ENCODE measurements around the gene ROR1.
A peak's percentile ranks its signal among the peaks of the same experiment; 100 is the strongest.

ROR1 gene

GRCh38 chr1:63857478-63857877 is 83.7 kb downstream of the ROR1 start:
- 91 to 96% methylated on average over 1 to 2 of the region's 2 CpGs for WGBS, 2 experiments (ENCODE audit: insufficient coverage in 2 of 2)

GRCh38 chr1:63858153-63858552 is 84.3 kb downstream of the ROR1 start:
- no peaks in the 10 kb centered on the region for H3K9me3 ChIP-seq (ENCODE audit: control insufficient read depth, low read length)
- no peak overlapping the region for H3K4me3 ChIP-seq (ENCODE audit: extremely low read depth, insufficient read depth, low read length, poor library complexity, severe bottlenecking)
- no peaks in the 10 kb centered on the region for H3K36me3 ChIP-seq (ENCODE audit: control insufficient read depth, insufficient read depth, low read length)
- H3K4me1 ChIP-seq (ENCODE audit: control insufficient read depth, insufficient read depth, low read length, poor library complexity, severe bottlenecking): peaks cover 5% of the 10 kb centered on the region
- H3K27ac ChIP-seq (ENCODE audit: low read depth, low read length, severe bottlenecking): no peak overlapping the region

More at GRCh38 chr1:63857478-63857877, 83.7 kb downstream of the ROR1 start:
- Histone ChIP-seq H3K27ac (ENCODE audit: low read depth, low read length, severe bottlenecking) (no peak overlapping the region), H3K36me3 (ENCODE audit: control insufficient read depth, insufficient read depth, low read length) (no peaks in the 10 kb centered on the region), H3K9me3 (ENCODE audit: control insufficient read depth, low read length) (no peaks in the 10 kb centered on the region), H3K4me1 (ENCODE audit: control insufficient read depth, insufficient read depth, low read length, poor library complexity, severe bottlenecking) (peaks cover 5% of the 10 kb centered on the region), H3K4me3 (ENCODE audit: extremely low read depth, insufficient read depth, low read length, poor library complexity, severe bottlenecking) (no peak overlapping the region)

GRCh38 chr1:63859480-63860275 is 85.9 kb downstream of the ROR1 start:
- H3K9me3 ChIP-seq (ENCODE audit: control insufficient read depth, low read length): no peaks in the 10 kb centered on the region
- no peaks in the 10 kb centered on the region for H3K36me3 ChIP-seq (ENCODE audit: control insufficient read depth, insufficient read depth, low read length)
- H3K27ac ChIP-seq (ENCODE audit: low read depth, low read length, severe bottlenecking): no peak overlapping the region
- no peak overlapping the region for H3K4me3 ChIP-seq (ENCODE audit: extremely low read depth, insufficient read depth, low read length, poor library complexity, severe bottlenecking)
- no peaks in the 10 kb centered on the region for H3K4me1 ChIP-seq (ENCODE audit: control insufficient read depth, insufficient read depth, low read length, poor library complexity, severe bottlenecking)
- 100% methylated on average over 1 to 2 of the region's 3 CpGs for WGBS, 2 experiments (ENCODE audit: insufficient coverage in 2 of 2)

- WGBS, 2 experiments (ENCODE audit: insufficient coverage in 2 of 2): 83 to 100% methylated on average over 2 to 3 of the region's 6 CpGs
- no peaks in the 10 kb centered on the region for H3K9me3 ChIP-seq (ENCODE audit: control insufficient read depth, low read length)
- H3K4me1 ChIP-seq (ENCODE audit: control insufficient read depth, insufficient read depth, low read length, poor library complexity, severe bottlenecking): peaks cover 7% of the 10 kb centered on the region
- no peak overlapping the region for H3K4me3 ChIP-seq (ENCODE audit: extremely low read depth, insufficient read depth, low read length, poor library complexity, severe bottlenecking)
- no peak overlapping the region for H3K27ac ChIP-seq (ENCODE audit: low read depth, low read length, severe bottlenecking)
- no peaks in the 10 kb centered on the region for H3K36me3 ChIP-seq (ENCODE audit: control insufficient read depth, insufficient read depth, low read length)
Measured at GRCh38 chr1:63861052-63861691, 87.4 kb downstream of the ROR1 start.

- Histone ChIP-seq H3K4me3 (ENCODE audit: extremely low read depth, insufficient read depth, low read length, poor library complexity, severe bottlenecking) (no peak overlapping the region), H3K36me3 (ENCODE audit: control insufficient read depth, insufficient read depth, low read length) (no peaks in the 10 kb centered on the region), H3K9me3 (ENCODE audit: control insufficient read depth, low read length) (no peaks in the 10 kb centered on the region), H3K4me1 (ENCODE audit: control insufficient read depth, insufficient read depth, low read length, poor library complexity, severe bottlenecking) (peaks cover 7% of the 10 kb centered on the region), H3K27ac (ENCODE audit: low read depth, low read length, severe bottlenecking) (no peak overlapping the region)
- WGBS, 2 experiments (ENCODE audit: insufficient coverage in 2 of 2): 84 to 90% methylated on average over 2 to 3 of the region's 3 CpGs
Measured at GRCh38 chr1:63863145-63863544, 89.3 kb downstream of the ROR1 start.

- 94 to 100% methylated on average over 1 to 4 of the region's 4 CpGs for WGBS, 2 experiments (ENCODE audit: insufficient coverage in 2 of 2)
- peaks cover 7% of the 10 kb centered on the region for H3K4me1 ChIP-seq (ENCODE audit: control insufficient read depth, insufficient read depth, low read length, poor library complexity, severe bottlenecking)
Measured at GRCh38 chr1:63864224-63864641, 90.4 kb downstream of the ROR1 start.

GRCh38 chr1:63865561-63865960 is 91.7 kb downstream of the ROR1 start:
- H3K4me3 ChIP-seq (ENCODE audit: extremely low read depth, insufficient read depth, low read length, poor library complexity, severe bottlenecking): no peak overlapping the region
- peaks cover 7% of the 10 kb centered on the region for H3K4me1 ChIP-seq (ENCODE audit: control insufficient read depth, insufficient read depth, low read length, poor library complexity, severe bottlenecking)
- no peaks in the 10 kb centered on the region for H3K36me3 ChIP-seq (ENCODE audit: control insufficient read depth, insufficient read depth, low read length)
- no peaks in the 10 kb centered on the region for H3K9me3 ChIP-seq (ENCODE audit: control insufficient read depth, low read length)
- H3K27ac ChIP-seq (ENCODE audit: low read depth, low read length, severe bottlenecking): no peak overlapping the region
- 94 to 95% methylated on average over 3 of the region's 4 CpGs for WGBS, 2 experiments (ENCODE audit: insufficient coverage in 2 of 2)

More at GRCh38 chr1:63864224-63864641, 90.4 kb downstream of the ROR1 start:
- no peak overlapping the region for H3K4me3 ChIP-seq (ENCODE audit: extremely low read depth, insufficient read depth, low read length, poor library complexity, severe bottlenecking)
- no peaks in the 10 kb centered on the region for H3K9me3 ChIP-seq (ENCODE audit: control insufficient read depth, low read length)
- H3K27ac ChIP-seq (ENCODE audit: low read depth, low read length, severe bottlenecking): no peak overlapping the region
- H3K36me3 ChIP-seq (ENCODE audit: control insufficient read depth, insufficient read depth, low read length): no peaks in the 10 kb centered on the region

- WGBS, 2 experiments (ENCODE audit: insufficient coverage in 2 of 2): 60% methylated on average over 1 of the region's 3 CpGs; no CpG with 5 or more reads in 1 of the 2 experiments
- Histone ChIP-seq H3K9me3 (ENCODE audit: control insufficient read depth, low read length) (no peaks in the 10 kb centered on the region), H3K27ac (ENCODE audit: low read depth, low read length, severe bottlenecking) (no peak overlapping the region)
Measured at GRCh38 chr1:63866084-63866483, 92.3 kb downstream of the ROR1 start.

GRCh38 chr1:63867429-63868176 is 93.8 kb downstream of the ROR1 start:
- peaks cover 7% of the 10 kb centered on the region for H3K4me1 ChIP-seq (ENCODE audit: control insufficient read depth, insufficient read depth, low read length, poor library complexity, severe bottlenecking)
- peak overlapping the region; percentile 42 for H3K27ac ChIP-seq (ENCODE audit: low read depth, low read length, severe bottlenecking)
- no peaks in the 10 kb centered on the region for H3K9me3 ChIP-seq (ENCODE audit: control insufficient read depth, low read length)
- no peak overlapping the region for H3K4me3 ChIP-seq (ENCODE audit: extremely low read depth, insufficient read depth, low read length, poor library complexity, severe bottlenecking)
- H3K36me3 ChIP-seq (ENCODE audit: control insufficient read depth, insufficient read depth, low read length): no peaks in the 10 kb centered on the region
- WGBS, 2 experiments (ENCODE audit: insufficient coverage in 2 of 2): 91 to 94% methylated on average over 7 to 9 of the region's 14 CpGs

More at GRCh38 chr1:63866084-63866483, 92.3 kb downstream of the ROR1 start:
- Histone ChIP-seq H3K36me3 (ENCODE audit: control insufficient read depth, insufficient read depth, low read length) (no peaks in the 10 kb centered on the region), H3K4me3 (ENCODE audit: extremely low read depth, insufficient read depth, low read length, poor library complexity, severe bottlenecking) (no peak overlapping the region), H3K4me1 (ENCODE audit: control insufficient read depth, insufficient read depth, low read length, poor library complexity, severe bottlenecking) (peaks cover 7% of the 10 kb centered on the region)

GRCh38 chr1:63868268-63868781 is 94.5 kb downstream of the ROR1 start:
- H3K27ac ChIP-seq (ENCODE audit: low read depth, low read length, severe bottlenecking): no peak overlapping the region
- H3K4me3 ChIP-seq (ENCODE audit: extremely low read depth, insufficient read depth, low read length, poor library complexity, severe bottlenecking): no peak overlapping the region
- no peaks in the 10 kb centered on the region for H3K9me3 ChIP-seq (ENCODE audit: control insufficient read depth, low read length)
- 66 to 100% methylated on average over 3 to 5 of the region's 5 CpGs for WGBS, 2 experiments (ENCODE audit: insufficient coverage in 2 of 2)
- H3K4me1 ChIP-seq (ENCODE audit: control insufficient read depth, insufficient read depth, low read length, poor library complexity, severe bottlenecking): peaks cover 13% of the 10 kb centered on the region
- H3K36me3 ChIP-seq (ENCODE audit: control insufficient read depth, insufficient read depth, low read length): no peaks in the 10 kb centered on the region

All from mesodermal cell (in vitro differentiated cells).